Activated CD4-positive, alpha-beta T cell treated with anti-CD3 and anti-CD28 coated beads for 1 hour (primary cell): ENCODE data around the gene H6PD.

Source experiments
- DNase-seq: peaks from one replicate; pipeline ENCODE4 v3.0.0-alpha.2; 2020

Gene H6PD

GRCh38 chr1:9260059-9260766, 25.6 kb downstream of the H6PD start:
- no peak for DNase-seq

GRCh38 chr1:9261496-9261895, 26.9 kb downstream of the H6PD start:
- no peak for DNase-seq

GRCh38 chr1:9262096-9262986, 27.8 kb downstream of the H6PD start:
- DNase-seq = no peak

- DNase-seq = no peak
Measured at GRCh38 chr1:9263276-9263855, 28.8 kb downstream of the H6PD start.

- no peak for DNase-seq
Measured at GRCh38 chr1:9263984-9264872, 29.7 kb downstream of the H6PD start.

- DNase-seq = no peak
Measured at GRCh38 chr1:9265037-9265436, 30.5 kb downstream of the H6PD start.

GRCh38 chr1:9265968-9266367, 31.4 kb downstream of the H6PD start:
- no peak for DNase-seq

- DNase-seq = no peak
Measured at GRCh38 chr1:9267352-9267686, 32.7 kb downstream of the H6PD start.

- DNase-seq = no peak
Measured at GRCh38 chr1:9267827-9268581, 33.4 kb downstream of the H6PD start.

GRCh38 chr1:9269078-9269501, 34.5 kb downstream of the H6PD start:
- DNase-seq = no peak

- no peak for DNase-seq
Measured at GRCh38 chr1:9269721-9270120, 35.1 kb downstream of the H6PD start.

GRCh38 chr1:9270290-9270883, 35.8 kb downstream of the H6PD start:
- no peak for DNase-seq

GRCh38 chr1:9271283-9271682, 36.7 kb downstream of the H6PD start:
- DNase-seq = no peak

GRCh38 chr1:9271861-9272595, 37.5 kb downstream of the H6PD start:
- no peak for DNase-seq

GRCh38 chr1:9273177-9273576, 38.6 kb downstream of the H6PD start:
- no peak for DNase-seq

GRCh38 chr1:9275161-9275560, 40.6 kb downstream of the H6PD start:
- DNase-seq = no peak

- peak; percentile 59 for DNase-seq
Measured at GRCh38 chr1:9275567-9276034, 41.0 kb downstream of the H6PD start.

GRCh38 chr1:9278116-9278515, 43.5 kb downstream of the H6PD start:
- no peak for DNase-seq

- DNase-seq = no peak
Measured at GRCh38 chr1:9278585-9279153, 44.1 kb downstream of the H6PD start.

GRCh38 chr1:9279172-9279840, 44.7 kb downstream of the H6PD start:
- DNase-seq = no peak
